Measurements from ENCODE around the gene CLASP1.

- no peak for TF ChIP-seq CTCF (IDR thresholded peaks at IDR 0.05)
- TF ChIP-seq EZH2 (IDR thresholded peaks at IDR 0.05), result no peak
- no peak for TF ChIP-seq EZH2phosphoT487 (IDR thresholded peaks at IDR 0.05)
Observed at GRCh38 chr2:121677855-121678254, 28.6 kb upstream of the CLASP1 start.
